K562 (cell line): ENCODE measurements around the gene OLFM3.

Experiments used
- CREB1 ChIP-seq, 2 experiments: sonication (generic) in 1 of 2; formaldehyde crosslinking in 1 of 2; IDR thresholded peaks; 2 replicates each; pipeline versions ENCODE4 v1.6.1 to v1.8.0; 2012 to 2022; ENCODE audit warnings: inconsistent platforms in 1 of 2, mild to moderate bottlenecking in 1 of 2, missing genetic modification reagents in 1 of 2, moderate library complexity in 1 of 2
- EP300 ChIP-seq: IDR thresholded peaks from 2 replicates; pipeline ENCODE4 v1.6.1; 2012; ENCODE audit warnings: low read length, improper control_type of control experiment
- IRF2 ChIP-seq: sonication (generic); formaldehyde crosslinking; IDR thresholded peaks from 2 replicates; pipeline ENCODE4 v1.8.1; 2022; ENCODE audit warnings: mild to moderate bottlenecking, missing genetic modification reagents
- JUNB ChIP-seq: fragments of 450-650 bp; formaldehyde crosslinking; conservative IDR thresholded peaks from 2 replicates; pipeline ENCODE4 v1.4.0; 2020; ENCODE audit warnings: mild to moderate bottlenecking
- NR3C1 ChIP-seq: sonication (generic); formaldehyde crosslinking; IDR thresholded peaks from 2 replicates; pipeline ENCODE4 v1.8.1; 2022; ENCODE audit warnings: missing genetic modification reagents
- PHF8 ChIP-seq: fragments of 200-600 bp; sonication (generic); IDR thresholded peaks from 2 replicates; pipeline ENCODE4 v1.6.1; 2012; ENCODE audit warnings: mixed run types, mild to moderate bottlenecking, inconsistent platforms, low read length, moderate library complexity, borderline replicate concordance
- PML ChIP-seq: IDR thresholded peaks from 2 replicates; pipeline ENCODE4 v1.6.1; 2012; ENCODE audit warnings: low read length, inconsistent platforms
- PRPF4 ChIP-seq: fragments of 200-400 bp; formaldehyde crosslinking; IDR thresholded peaks from one replicate; pipeline ENCODE4 v1.6.1; 2017; ENCODE audit warnings: low read length, low read depth, mild to moderate bottlenecking; ENCODE audit not compliant: insufficient read depth, poor library complexity, severe bottlenecking
- RBM22 ChIP-seq: fragments of 200-400 bp; formaldehyde crosslinking; IDR thresholded peaks from 2 replicates; pipeline ENCODE4 v1.6.1; 2018; ENCODE audit warnings: low read length, low read depth; ENCODE audit not compliant: poor library complexity, severe bottlenecking
- TF ChIP-seq, protein P1 (sequence below), 3 experiments: IDR thresholded peaks in 2 of 3; conservative IDR thresholded peaks in 1 of 3; 2 replicates each; pipeline ENCODE4 v1.5.1; 2011 to 2012; ENCODE audit warnings: low read length in 3 of 3, mild to moderate bottlenecking in 3 of 3, control low read depth in 2 of 3, improper control_type of control experiment in 1 of 3, inconsistent platforms in 1 of 3, low read depth in 1 of 3, mixed read lengths in 1 of 3, moderate library complexity in 1 of 3; ENCODE audit not compliant: insufficient read depth in 2 of 3
- TF ChIP-seq, protein P2 (sequence below): sonication (generic); formaldehyde crosslinking; IDR thresholded peaks from 2 replicates; pipeline ENCODE4 v1.8.1; 2023; ENCODE audit warnings: mild to moderate bottlenecking, missing genetic modification reagents, moderate library complexity

DNA sequence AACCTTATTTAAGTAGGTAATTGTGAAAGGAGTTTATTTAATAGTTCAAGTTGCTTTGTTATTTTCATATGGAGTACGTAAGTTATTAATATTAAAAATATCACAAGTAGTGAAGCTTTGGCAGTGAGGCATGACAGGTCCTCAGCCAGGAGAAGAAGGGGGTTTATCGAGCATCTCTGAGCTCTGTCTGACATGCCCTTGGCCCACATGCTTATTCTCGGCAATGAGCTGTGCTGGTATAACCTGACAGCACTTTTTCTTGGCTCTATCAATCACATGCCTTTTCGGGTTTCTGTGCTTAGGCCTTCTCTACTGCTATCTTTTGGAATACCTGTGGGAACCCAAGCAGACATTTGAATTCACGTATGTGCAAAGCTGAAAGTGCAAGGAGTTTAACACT, 84.8 kb downstream of the OLFM3 start:
- TF ChIP-seq, protein P1, sequence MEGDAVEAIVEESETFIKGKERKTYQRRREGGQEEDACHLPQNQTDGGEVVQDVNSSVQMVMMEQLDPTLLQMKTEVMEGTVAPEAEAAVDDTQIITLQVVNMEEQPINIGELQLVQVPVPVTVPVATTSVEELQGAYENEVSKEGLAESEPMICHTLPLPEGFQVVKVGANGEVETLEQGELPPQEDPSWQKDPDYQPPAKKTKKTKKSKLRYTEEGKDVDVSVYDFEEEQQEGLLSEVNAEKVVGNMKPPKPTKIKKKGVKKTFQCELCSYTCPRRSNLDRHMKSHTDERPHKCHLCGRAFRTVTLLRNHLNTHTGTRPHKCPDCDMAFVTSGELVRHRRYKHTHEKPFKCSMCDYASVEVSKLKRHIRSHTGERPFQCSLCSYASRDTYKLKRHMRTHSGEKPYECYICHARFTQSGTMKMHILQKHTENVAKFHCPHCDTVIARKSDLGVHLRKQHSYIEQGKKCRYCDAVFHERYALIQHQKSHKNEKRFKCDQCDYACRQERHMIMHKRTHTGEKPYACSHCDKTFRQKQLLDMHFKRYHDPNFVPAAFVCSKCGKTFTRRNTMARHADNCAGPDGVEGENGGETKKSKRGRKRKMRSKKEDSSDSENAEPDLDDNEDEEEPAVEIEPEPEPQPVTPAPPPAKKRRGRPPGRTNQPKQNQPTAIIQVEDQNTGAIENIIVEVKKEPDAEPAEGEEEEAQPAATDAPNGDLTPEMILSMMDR (IDR thresholded peaks at IDR 0.05 in 2 of 3, conservative IDR thresholded peaks at IDR 0.05 in 1 of 3; ENCODE audit: insufficient read depth in 2 of 3, low read depth in 1 of 3, low read length in 3 of 3), result no peak
- TF ChIP-seq IRF2 (CRISPR knock-in tag), result no peak
- TF ChIP-seq JUNB, result no peak
- TF ChIP-seq, protein P2, sequence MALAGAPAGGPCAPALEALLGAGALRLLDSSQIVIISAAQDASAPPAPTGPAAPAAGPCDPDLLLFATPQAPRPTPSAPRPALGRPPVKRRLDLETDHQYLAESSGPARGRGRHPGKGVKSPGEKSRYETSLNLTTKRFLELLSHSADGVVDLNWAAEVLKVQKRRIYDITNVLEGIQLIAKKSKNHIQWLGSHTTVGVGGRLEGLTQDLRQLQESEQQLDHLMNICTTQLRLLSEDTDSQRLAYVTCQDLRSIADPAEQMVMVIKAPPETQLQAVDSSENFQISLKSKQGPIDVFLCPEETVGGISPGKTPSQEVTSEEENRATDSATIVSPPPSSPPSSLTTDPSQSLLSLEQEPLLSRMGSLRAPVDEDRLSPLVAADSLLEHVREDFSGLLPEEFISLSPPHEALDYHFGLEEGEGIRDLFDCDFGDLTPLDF (CRISPR knock-in tag), result no peak
- no peak for TF ChIP-seq EP300
- TF ChIP-seq PRPF4, result no peak
- no peak for TF ChIP-seq CREB1 (IDR thresholded peaks at IDR 0.05)
- TF ChIP-seq CREB1 (CRISPR knock-in tag; IDR thresholded peaks at IDR 0.05), result no peak
- TF ChIP-seq NR3C1 (CRISPR knock-in tag), result no peak
- TF ChIP-seq RBM22, result no peak
- TF ChIP-seq PHF8, result no peak
- no peak for TF ChIP-seq PML
